Keratinocyte (primary cell): ENCODE measurements around the gene RAPGEF4. TPM values are rescaled to one million over a fixed set of nuclear protein-coding genes. Genes with fewer than 3 reads are reported as not detected.

Source experiments
- DNase-seq: peaks from one replicate; pipeline ENCODE4 v3.0.0-alpha.2; 2011; ENCODE audit warnings: low read depth, missing footprints, low spot score
- FAIRE-seq: peaks from 2 replicates; lab custom pipeline; 2011; peaks lifted over from hg19 to GRCh38; lab: Jason Lieb, UNC
- H2AFZ ChIP-seq: 2 replicates; pipeline ENCODE4 v1.6.0; 2012; ENCODE audit warnings: low read length, control low read depth, inconsistent platforms; ENCODE audit not compliant: control insufficient read depth
- H3K27ac ChIP-seq: 2 replicates; pipeline ENCODE4 v1.5.1; 2011; ENCODE audit warnings: low read length; ENCODE audit not compliant: control insufficient read depth, insufficient read depth
- H3K27me3 ChIP-seq: 3 replicates; pipeline ENCODE4 v1.6.0; 2011; ENCODE audit warnings: low read length; ENCODE audit not compliant: control insufficient read depth, insufficient read depth; ENCODE audit errors: extremely low read depth
- H3K36me3 ChIP-seq, 2 experiments: 2 replicates in 1 of 2; 3 replicates in 1 of 2; pipeline ENCODE4 v1.5.1; 2011; ENCODE audit warnings: low read length in 2 of 2, mild to moderate bottlenecking in 1 of 2; ENCODE audit not compliant: control insufficient read depth in 2 of 2, insufficient read depth in 2 of 2; ENCODE audit errors: extremely low read depth in 1 of 2
- H3K4me1 ChIP-seq: 3 replicates; pipeline ENCODE4 v1.5.1; 2011; ENCODE audit warnings: low read length; ENCODE audit not compliant: control insufficient read depth, insufficient read depth; ENCODE audit errors: extremely low read depth
- H3K4me2 ChIP-seq: 3 replicates; pipeline ENCODE4 v1.6.0; 2011; ENCODE audit warnings: low read depth, low read length; ENCODE audit not compliant: control insufficient read depth, insufficient read depth; ENCODE audit errors: extremely low read depth
- H3K4me3 ChIP-seq, 3 experiments: fragments of 200-600 bp in 1 of 3; sonication (generic) in 1 of 3; 2 replicates in 2 of 3; 3 replicates in 1 of 3; pipeline ENCODE4 v1.5.1; 2011 to 2016; ENCODE audit warnings: low read length in 3 of 3, mild to moderate bottlenecking in 3 of 3, control low read depth in 2 of 3, inconsistent platforms in 1 of 3, low read depth in 1 of 3, mixed read lengths in 1 of 3, mixed run types in 1 of 3, moderate library complexity in 1 of 3; ENCODE audit not compliant: control insufficient read depth in 2 of 3, insufficient read depth in 2 of 3; ENCODE audit errors: extremely low read depth in 1 of 3
- H3K79me2 ChIP-seq: 2 replicates; pipeline ENCODE4 v1.6.0; 2012; ENCODE audit warnings: low read length; ENCODE audit not compliant: control insufficient read depth, insufficient read depth
- H3K9ac ChIP-seq: 3 replicates; pipeline ENCODE4 v1.6.0; 2011; ENCODE audit warnings: low read length; ENCODE audit not compliant: control insufficient read depth, insufficient read depth; ENCODE audit errors: extremely low read depth
- H3K9me1 ChIP-seq: 3 replicates; pipeline ENCODE4 v1.6.0; 2011; ENCODE audit warnings: low read length; ENCODE audit not compliant: control insufficient read depth, insufficient read depth; ENCODE audit errors: extremely low read depth
- H3K9me3 ChIP-seq: 2 replicates; pipeline ENCODE4 v1.5.1; 2012; ENCODE audit warnings: low read depth, low read length; ENCODE audit not compliant: control insufficient read depth
- H4K20me1 ChIP-seq: 3 replicates; pipeline ENCODE4 v1.6.0; 2011; ENCODE audit warnings: low read length; ENCODE audit not compliant: control insufficient read depth, insufficient read depth; ENCODE audit errors: extremely low read depth
- EZH2 ChIP-seq: IDR thresholded peaks from one replicate; pipeline ENCODE4 v1.6.1; 2012; ENCODE audit warnings: inconsistent platforms, mild to moderate bottlenecking, low read length, moderate library complexity
- dilution Hi-C: fragments of 300-500 bp; cut with MboI; formaldehyde crosslinking; loops from one replicate; pipeline ENCODE4 v1.7.0; 2020; ENCODE audit warnings: low sequenced_read_pairs; ENCODE audit not compliant: extremely low pct_ligation_motif_present
- polyA plus RNA-seq, 5 experiments: library from polyadenylated mRNA; depleted of rRNA in 3 of 5; stranded (reverse) in 3 of 5; stranded (forward) in 1 of 5; unstranded in 1 of 5; fragments of >200 nt; gene quantifications; 1 replicate in 1 of 5; 2 replicates in 3 of 5; 3 replicates in 1 of 5; pipeline versions ENCODE4 v1.2.1 to v1.2.3, GENCODE V29; 2011 to 2012; ENCODE audit warnings: missing spikeins in 2 of 5, low read depth in 1 of 5, low replicate concordance in 1 of 5
- TF ChIP-seq, protein P1 (sequence below), 3 experiments: IDR thresholded peaks in 1 of 3; conservative IDR thresholded peaks in 1 of 3; optimal IDR thresholded peaks in 1 of 3; 2 replicates in 2 of 3; 3 replicates in 1 of 3; pipeline versions ENCODE3 to v1.5.1; 2011; ENCODE audit warnings: low read length in 3 of 3, mild to moderate bottlenecking in 3 of 3, moderate library complexity in 2 of 3, control low read depth in 1 of 3, inconsistent platforms in 1 of 3; ENCODE audit not compliant: insufficient read depth in 2 of 3; ENCODE audit errors: extremely low read depth in 1 of 3

The RAPGEF4 gene
- polyA plus RNA-seq, 1 donor (not counting 4 experiments of a cell fraction or from before 2014, with no cell fraction given), result 1.6 TPM

GRCh38 chr2:172762574-172762973, 26.9 kb downstream of the RAPGEF4 start:
- Histone ChIP-seq H3K27ac (no peak overlapping the region), H3K4me3 (no peak overlapping the region), H3K79me2 (no peaks in the 10 kb centered on the region), H3K27me3 (no peaks in the 10 kb centered on the region), H3K4me2 (no peak overlapping the region), H3K9me1 (no peaks in the 10 kb centered on the region), H2AFZ (no peak overlapping the region), H3K4me1 (no peaks in the 10 kb centered on the region), H3K9me3 (no peaks in the 10 kb centered on the region), H4K20me1 (no peaks in the 10 kb centered on the region), H3K36me3 (no peaks in the 10 kb centered on the region), H3K9ac (no peak overlapping the region)
- DNase-seq, result no peak
- dilution Hi-C loops, result no loop called here
- TF ChIP-seq EZH2, result no peak
- TF ChIP-seq, protein P1, sequence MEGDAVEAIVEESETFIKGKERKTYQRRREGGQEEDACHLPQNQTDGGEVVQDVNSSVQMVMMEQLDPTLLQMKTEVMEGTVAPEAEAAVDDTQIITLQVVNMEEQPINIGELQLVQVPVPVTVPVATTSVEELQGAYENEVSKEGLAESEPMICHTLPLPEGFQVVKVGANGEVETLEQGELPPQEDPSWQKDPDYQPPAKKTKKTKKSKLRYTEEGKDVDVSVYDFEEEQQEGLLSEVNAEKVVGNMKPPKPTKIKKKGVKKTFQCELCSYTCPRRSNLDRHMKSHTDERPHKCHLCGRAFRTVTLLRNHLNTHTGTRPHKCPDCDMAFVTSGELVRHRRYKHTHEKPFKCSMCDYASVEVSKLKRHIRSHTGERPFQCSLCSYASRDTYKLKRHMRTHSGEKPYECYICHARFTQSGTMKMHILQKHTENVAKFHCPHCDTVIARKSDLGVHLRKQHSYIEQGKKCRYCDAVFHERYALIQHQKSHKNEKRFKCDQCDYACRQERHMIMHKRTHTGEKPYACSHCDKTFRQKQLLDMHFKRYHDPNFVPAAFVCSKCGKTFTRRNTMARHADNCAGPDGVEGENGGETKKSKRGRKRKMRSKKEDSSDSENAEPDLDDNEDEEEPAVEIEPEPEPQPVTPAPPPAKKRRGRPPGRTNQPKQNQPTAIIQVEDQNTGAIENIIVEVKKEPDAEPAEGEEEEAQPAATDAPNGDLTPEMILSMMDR (optimal IDR thresholded peaks at IDR 0.05 in 1 of 3, IDR thresholded peaks at IDR 0.05 in 1 of 3, conservative IDR thresholded peaks at IDR 0.05 in 1 of 3; ENCODE audit: extremely low read depth in 1 of 3, insufficient read depth in 2 of 3, low read length in 3 of 3), result no peak
- no peak for FAIRE-seq

GRCh38 chr2:172763079-172763478, 27.4 kb downstream of the RAPGEF4 start:
- no peak for TF ChIP-seq EZH2
- TF ChIP-seq, protein P1 (optimal IDR thresholded peaks at IDR 0.05 in 1 of 3, IDR thresholded peaks at IDR 0.05 in 1 of 3, conservative IDR thresholded peaks at IDR 0.05 in 1 of 3; ENCODE audit: extremely low read depth in 1 of 3, insufficient read depth in 2 of 3, low read length in 3 of 3), result no peak
- no peak overlapping the region for H3K4me3 ChIP-seq
- H3K9ac ChIP-seq, result no peak overlapping the region
- H3K27me3 ChIP-seq, result no peaks in the 10 kb centered on the region
- no peak overlapping the region for H2AFZ ChIP-seq
- H3K36me3 ChIP-seq, result no peaks in the 10 kb centered on the region
- H4K20me1 ChIP-seq, result no peaks in the 10 kb centered on the region
- H3K9me1 ChIP-seq, result no peaks in the 10 kb centered on the region
- H3K27ac ChIP-seq, result no peak overlapping the region
- no peaks in the 10 kb centered on the region for H3K79me2 ChIP-seq
- no peak overlapping the region for H3K4me2 ChIP-seq
- dilution Hi-C loops, result no loop called here
- no peaks in the 10 kb centered on the region for H3K9me3 ChIP-seq
- no peaks in the 10 kb centered on the region for H3K4me1 ChIP-seq
- FAIRE-seq (no peak), DNase-seq (no peak)
